T-helper 1 cell (primary cell): ENCODE measurements around the gene IFT122.

Source experiments
- DNase-seq, 5 donors: peaks; one replicate each; pipeline ENCODE4 v3.0.0-alpha.2; 2012 to 2020

Gene IFT122

DNA sequence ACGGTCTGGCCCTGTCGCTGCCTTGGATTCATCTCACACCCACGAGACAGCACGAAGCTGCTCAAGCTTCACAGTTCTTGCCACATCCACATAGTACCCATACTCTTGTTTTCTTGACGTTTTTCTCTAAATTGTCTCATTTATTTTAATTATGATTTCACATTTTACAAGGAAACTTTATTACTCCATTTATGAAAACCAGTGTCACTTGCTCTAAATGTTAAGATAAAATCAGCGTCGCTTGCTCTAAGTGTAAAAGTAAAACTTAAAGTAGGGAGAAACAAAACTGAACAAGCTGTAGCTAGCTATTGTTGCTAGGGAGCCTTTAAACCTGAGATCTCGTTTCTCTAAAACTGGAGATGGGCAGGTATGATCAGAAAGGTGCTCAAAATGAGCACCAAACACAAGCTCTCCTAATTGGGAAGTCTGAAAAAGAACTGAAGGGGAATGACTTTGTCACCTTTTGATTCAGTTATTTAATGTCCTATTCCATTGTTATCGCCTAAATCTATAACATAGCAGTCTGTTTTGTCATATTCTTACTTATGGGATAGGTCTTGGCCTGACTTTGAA, 680 bp downstream of the IFT122 start:
- DNase-seq: no peak

DNA sequence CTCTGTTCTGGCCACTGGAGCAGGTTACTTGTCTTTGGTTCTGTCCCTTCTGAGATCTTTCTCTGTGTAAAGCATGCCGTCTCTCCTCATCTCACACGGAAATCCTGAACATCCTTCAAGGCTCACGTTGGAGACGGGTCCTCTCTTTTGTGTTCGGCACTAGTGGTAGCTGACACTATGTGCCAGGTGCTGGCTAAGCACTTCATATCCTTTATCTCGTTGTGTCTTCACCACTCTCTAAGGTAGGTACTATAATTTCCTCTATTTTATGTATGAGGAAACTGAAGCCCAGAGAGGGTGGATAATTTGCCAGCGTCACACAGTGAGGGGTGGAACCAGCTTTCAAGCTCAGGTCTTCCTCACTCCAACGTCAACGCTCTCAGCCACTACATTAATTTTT, 1.2 kb downstream of the IFT122 start:
- DNase-seq: peak in 1 of 5 donors; percentile 28

DNA sequence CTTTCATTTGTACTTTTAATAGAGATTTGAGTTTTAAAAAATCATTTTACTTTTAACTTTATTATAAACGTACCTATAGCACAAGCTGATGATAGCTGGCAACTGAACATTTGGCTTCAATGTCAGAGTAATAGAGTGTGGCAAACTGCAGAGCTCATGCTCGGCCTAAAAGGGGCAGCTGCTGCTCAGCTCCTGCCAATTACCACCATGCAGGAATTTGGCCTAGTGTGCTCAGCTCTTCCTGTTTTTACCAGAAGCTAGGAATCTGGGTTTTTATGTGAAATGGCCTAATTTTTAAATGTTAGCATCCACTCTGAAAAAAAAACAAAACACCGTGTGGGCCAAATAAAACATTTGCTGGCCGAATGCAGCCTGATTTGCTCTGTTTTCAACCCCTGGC, 1.8 kb downstream of the IFT122 start:
- DNase-seq: no peak

DNA sequence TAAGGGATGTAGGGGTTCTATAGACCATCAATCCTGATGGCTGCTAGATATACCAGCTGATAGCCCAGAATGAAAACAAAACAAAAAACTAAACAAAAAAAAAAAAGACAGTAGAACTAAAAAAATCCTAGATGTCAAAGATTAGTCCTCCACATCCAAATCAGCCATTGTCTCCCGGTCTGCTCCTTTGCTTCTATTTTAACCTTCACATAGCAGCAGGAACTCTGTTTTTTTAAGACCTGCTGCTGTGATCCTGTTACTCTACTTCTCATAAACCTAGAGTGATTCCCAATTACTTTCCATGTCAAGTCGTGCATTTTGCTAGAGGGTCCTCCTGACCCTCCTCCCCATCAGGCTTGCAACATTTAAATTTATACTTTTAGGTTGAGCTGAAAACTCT, 2.5 kb downstream of the IFT122 start:
- no peak for DNase-seq

DNA sequence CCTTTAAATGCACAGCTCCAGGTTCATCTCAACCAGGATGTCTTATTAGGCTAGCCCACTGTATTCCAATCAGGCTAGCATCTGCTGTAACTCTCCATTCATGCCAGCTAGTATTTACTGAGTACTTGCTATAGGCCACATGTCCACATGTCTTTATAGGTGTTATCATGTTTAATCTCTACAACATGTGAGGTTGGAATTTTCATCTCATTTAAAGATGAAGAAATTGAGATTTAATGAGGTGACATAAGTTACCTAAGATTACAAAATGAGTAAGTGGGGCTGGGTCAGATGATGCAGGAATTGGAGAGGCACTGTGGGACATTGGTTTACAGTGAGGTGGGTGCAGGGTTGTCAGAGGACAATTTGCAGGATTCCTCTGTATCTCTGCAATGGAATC, 2.9 kb downstream of the IFT122 start:
- no peak for DNase-seq

DNA sequence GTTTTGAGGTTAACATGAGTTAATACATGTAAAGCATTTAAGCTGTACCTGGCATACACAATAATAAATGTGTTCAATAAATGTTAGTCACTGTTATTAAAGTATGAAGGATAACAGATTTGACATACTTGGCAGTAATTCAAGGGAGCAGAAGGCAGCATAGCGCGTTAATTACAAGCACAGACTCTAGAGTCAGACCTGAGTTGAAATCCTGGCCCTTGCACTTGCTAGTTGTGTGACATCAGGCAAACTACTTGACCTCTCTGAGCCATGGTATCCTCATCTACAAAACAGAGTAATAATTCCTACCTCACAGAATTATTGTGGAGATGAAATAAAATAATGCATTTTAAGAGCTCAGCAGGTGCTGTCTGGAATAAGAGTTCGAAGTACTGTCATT, 5.4 kb downstream of the IFT122 start:
- no peak for DNase-seq

DNA sequence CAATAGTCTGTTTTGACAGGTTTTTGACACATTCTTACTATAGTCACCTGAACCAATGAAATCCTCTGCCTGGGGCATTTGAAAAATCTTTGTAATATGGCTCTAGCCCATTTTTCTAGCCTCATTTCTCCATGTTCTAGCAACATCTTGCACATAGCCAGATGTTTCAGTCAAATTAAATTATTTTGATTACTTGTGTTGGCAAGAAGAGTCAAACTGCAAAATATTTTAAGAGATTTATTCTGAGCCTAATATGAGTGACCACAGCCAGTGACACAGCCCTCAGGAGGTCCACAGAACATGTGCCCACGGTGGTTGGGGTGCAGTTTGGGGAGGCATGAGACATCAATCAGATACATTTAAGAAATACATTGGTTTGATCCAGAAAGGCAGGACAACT, 6.9 kb downstream of the IFT122 start:
- no peak for DNase-seq

DNA sequence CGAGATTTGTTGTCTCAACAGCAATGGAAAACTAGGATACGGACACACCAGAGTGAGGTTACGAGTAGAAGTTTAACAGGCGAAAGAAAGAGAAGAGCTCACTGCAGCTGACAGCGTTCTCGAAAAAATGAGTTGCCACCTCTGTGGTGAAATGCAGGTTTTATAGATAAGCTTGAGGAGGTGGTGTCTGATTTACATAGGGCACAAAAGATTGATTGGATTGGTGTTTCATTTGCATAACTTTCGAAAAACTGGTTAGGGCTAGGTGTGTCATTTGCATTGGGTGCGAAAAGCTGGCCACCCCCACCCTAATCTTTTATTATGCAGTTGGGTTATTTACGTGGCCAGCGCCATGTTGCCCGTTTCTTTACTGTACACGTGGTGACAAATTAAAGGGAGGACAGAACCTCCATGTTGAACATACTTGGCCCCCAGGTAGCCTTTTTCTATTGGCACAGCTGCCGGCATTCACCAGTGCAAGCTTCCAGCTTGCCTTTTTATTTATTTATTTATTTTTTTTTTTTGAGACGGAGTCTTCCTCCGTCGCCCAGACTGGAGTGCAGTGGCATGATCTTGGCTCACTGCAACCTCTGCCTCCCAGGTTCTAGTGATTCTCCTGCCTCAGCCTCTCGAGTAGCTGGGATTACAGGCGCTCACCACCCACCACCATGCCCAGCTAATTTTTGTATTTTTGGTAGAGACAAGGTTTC, 8.3 kb downstream of the IFT122 start:
- DNase-seq: no peak

DNA sequence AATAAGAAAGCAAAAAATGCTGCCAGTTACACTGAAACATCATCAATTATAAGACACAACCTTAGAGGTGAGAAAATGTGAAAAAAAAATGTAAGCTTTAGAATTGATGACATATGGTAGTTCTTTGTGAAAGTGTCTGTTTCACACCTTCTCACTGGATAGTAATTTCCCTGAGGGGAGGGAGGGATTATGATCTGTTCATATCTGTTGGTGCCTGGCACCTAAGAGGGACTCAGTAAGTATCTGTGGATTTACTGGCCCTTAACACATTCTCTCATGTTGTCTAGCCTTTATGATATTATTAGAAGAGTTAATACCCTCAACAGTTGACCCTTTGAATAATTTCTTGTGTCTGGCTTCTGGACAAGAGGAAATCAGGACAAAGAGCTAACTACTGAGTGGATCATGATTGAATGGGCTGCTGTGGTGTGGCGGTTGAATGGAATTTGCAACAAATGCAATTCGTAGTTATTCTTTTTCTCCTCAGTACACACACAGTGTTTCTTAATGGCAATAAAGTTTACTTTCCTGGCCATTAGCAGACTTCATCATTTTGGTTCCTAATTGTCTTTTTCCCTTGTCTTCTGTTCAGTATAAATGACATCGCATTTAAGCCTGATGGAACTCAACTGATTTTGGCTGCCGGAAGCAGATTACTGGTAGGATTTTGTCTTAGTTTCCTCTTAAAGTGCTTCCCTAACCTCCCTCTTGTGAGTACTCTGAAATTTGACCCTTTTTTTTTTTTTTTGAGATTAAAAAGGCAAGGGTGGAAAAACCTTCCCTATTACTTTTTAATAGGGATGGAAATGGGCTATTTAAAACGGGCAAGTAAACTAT, 9.5 kb downstream of the IFT122 start:
- no peak for DNase-seq

DNA sequence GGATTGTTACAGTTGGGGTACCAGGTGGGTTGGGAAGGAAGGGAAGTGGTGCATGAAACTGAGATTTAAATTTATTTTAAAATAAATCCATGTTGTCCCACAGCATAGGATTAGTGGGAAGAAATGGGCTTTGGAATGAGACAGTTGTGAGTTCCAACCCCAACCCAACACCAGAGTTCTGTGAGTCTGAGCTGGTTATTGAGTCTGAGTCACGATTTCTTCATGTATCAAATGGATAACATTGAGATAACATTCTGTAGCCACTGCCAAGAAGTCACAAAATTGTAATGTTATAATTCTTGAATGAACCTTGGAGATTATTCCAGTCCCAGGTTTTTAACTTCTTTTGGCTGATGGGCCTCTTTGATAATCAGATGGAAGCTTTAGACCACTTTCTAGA, 13.7 kb downstream of the IFT122 start:
- no peak for DNase-seq

DNA sequence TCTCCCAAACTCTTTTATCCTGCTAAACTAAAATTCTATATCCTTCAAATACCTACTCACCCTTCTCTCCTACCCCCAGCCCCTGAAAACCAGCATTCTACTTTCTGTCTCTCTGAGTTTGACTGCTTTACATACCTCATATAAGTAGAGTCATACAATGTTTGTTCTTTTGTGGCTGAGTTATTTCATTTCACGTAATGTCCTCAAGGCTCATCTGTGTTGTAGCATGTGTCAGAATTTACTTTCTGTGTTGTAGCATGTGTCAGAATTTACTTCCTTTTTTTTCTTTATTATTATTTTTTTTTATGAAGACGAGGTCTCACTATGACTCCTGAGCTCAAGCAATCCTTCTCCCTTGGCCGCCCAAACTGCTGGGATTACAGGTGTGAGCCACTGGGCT, 20.1 kb downstream of the IFT122 start:
- no peak for DNase-seq

DNA sequence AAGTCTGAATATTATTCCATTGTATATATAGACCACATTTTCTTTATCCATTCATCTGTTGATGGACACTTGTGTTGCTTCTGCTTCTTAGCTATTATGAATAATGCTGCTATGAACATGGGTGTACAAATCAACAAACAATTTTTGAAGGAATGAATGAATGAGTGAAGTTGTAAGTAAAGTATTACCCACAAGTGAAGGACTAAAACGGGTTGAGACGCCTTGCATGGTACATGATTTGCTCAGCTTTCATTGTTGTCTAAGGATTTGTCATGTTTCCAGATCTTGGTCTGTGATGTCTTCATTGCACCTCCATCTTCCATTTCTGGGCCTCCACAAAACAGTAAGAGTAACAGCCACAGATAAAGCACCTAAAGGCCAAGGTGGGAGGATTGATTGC, 20.5 kb downstream of the IFT122 start:
- no peak for DNase-seq

DNA sequence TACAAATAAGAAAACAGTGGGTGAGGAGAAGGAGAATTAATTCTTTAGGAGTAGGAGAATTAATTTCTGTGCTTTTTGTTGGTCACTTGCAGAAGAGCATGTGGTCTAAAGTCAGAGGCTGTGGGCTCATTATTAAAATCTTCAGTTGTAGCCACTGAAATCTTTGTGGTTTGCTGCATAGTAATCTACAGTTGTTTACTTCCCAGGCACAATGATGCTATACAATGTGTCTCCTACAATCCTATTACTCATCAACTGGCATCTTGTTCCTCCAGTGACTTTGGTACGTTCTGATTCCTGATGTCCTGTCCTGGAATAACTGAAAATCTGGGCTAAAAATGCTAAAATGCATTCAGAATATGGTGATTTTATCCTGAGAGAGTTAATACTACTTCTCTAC, 21.0 kb downstream of the IFT122 start:
- no peak for DNase-seq

DNA sequence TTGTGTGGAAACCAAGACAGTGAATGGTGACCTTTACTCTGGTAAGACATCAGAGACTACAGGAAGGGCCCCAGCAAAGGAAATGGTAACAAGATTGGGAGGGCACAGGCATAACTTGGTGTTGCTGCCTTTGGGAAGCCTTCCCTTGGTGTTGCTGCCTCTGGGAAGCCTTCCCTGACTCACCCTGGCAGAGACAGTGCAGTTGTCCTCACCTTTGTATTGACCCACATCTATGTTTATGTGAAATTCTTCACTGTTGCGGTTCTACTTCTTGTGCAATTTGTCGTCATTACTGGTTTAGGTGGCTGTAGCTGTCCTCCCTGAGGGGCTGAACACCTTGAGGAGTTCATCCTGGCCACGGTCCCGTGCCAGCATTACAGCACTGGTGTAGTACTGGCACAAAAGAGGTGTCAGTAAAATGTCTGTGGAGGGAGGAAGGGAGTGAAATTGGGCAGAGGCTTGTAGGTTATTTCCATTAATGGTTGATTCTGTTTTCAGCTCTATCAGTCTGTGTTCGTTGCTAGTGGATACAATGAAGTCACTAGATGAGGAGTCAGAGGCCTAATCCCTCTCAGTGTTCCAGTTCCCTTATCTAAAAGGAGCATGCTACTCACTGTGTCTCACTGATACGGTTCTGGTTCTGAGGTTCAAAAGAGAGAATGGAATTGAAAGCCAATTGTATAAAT, 21.6 kb downstream of the IFT122 start:
- no peak for DNase-seq

DNA sequence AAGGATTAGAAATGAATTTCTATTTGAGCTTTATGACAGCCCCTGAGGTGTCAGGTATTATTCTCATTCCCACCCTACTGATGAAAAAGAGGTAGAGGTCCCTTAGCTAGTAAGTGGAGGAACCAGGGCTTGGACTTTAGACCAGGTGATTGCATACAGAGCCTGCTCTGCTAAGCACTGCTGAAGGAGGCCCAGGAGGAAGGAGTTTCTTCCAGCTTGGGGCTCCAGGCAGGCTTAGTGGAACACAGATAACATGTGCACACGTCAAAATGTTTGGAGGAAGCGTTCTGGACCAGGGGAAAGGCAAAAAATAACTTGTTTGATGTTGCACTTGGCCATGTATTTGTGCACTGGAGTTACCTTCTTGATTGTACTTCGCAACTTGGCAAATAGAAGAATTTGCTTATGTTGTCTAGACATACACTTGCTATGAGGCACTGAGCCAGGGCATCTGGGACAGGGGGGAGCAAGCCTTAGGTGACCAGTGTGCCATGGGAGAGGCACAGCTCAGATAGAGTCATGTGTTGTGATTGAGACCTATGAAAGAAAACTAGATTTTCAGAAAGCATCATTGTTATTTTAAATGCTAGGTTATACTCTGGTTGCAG, 22.4 kb downstream of the IFT122 start:
- DNase-seq: no peak

DNA sequence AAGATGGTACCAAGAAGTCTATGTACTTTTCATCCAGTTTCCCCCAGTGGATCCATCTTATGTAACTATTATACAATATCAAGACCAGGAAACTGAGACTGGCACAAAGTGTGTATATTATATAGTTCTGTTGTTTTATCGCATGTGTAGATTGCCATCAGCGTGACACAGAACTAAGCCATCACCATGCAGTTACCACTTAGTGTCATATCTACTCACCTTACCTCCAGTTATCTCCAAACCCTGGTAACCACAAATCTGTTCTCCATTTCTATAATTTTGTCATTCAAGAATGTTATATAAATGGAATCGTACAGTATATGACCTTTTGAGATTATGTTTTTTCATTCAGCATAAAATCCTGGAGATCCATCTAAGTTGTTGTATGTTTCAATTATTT, 23.1 kb downstream of the IFT122 start:
- DNase-seq: no peak

DNA sequence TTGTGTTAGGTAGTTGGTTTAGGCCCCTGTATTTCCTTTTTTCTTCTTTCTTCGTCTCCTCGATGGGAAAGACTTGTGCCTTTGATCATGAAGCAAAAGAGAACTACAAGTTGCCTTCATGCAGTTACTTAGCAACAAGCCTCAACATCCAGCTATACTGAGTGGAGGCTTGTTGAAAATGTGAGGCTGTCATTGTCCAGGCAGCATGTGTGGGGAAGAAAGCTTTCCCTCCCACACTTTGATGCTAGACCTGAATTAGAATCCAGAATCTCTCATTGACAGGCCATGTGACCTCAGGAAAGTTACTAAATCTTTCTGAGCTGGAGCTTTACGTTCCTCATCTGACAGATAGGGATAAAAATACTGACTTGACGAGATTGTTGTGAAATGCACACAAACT, 23.7 kb downstream of the IFT122 start:
- DNase-seq: no peak

DNA sequence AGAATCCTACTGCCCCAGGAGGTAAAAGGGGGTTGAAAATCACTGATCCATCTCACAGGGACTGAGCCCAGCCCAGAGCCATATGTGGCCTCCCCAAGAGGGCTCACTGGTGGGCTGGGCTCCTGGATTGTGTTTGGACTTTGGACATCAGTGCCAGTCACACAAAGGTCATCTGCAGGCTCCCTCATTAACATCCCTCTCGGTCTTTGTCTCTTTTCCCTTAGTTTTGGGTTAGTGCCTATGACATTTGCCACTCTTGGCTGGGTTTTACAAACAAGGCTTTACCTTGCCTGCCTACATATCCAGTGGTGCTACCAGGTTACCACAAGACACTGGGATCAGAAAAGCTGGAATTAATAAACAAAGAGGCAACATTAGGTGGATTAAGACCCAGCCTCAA, 27.9 kb downstream of the IFT122 start:
- no peak for DNase-seq

DNA sequence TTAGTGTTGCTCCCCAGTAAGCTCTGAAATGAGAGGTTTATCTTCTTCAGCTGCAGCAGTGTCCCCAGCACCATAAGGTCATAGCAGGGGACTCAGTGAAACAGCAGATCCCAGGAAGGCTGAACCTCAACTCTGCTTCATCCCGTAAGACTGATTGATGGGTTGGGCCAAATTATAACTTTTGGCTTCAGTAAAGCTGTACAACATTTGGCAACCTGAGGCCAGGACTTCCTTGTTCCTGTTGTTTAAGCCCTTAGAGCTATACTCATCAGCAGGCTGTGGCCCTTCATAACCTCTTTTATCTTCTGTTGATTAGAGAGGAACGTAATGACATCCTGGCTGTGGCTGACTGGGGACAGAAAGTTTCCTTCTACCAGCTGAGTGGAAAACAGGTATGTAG, 29.0 kb downstream of the IFT122 start:
- no peak for DNase-seq

DNA sequence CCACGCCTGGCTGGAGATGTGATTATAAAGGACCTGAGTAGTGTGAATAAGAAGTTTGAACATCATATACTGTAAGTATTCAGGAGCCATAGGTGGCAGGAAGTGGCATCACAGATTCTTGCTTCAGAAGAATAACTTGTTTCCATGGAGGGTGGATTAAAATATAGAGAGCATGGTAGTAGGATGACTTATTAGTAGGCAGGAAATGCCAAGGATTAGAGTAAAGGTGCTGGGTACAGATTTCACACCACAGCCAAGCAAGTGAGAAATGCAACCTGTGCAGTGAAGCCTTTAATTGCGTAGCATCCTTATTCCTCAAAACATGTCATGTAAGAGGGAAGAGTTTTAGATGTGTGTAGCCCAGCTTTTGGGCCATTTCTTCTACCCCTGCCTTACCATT, 30.8 kb downstream of the IFT122 start:
- no peak for DNase-seq

DNA sequence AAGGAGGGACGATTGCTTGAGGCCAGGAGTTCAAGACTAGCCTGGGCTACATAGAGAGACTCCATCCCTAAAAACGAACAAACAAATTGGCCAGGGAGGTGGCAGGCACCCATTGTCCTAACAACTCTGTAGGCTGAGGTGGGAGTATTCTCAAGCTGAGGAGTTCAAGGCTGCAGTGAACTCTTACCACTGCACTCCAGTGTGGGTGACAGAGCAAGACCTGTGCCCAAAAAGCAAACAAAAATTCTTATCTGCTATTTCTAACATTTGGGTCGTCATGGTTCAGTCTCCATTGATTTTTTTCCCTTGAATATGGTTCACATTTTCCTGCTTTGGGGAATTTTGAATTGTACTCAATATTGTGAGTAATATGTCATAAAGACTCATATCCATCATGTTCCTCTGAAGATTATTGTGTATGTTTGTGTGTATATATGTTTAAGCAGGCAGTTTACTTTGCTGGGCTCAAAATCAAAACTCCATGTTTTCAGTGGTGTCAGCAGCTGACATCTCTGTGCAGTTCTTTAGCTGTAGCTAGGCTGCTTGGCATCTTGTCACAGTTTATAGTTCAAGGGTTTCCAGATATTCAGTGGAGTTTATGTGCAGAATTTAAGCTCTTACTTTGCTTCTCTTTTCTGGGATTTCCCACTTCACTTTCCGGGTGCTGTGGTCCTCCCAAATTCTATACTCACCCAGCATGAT, 33.2 kb downstream of the IFT122 start:
- no peak for DNase-seq

DNA sequence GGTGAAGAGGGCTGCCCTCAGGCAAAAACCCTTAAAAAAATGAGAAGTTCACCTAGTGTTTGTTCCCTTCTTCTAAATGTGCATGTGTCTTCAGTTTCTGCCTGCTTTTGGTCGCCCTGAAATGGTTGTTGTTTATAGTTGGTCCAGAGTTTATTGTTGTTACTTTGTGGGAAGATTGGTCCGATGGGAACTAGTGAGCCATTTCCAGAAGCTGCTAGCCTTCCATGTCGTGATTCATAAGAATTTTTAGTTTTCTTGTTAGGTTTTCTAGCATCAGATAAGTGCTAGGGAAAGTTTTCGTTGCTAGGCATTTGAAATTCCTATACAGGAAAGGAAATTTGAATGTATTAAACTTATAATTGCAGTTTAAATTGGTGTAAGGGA, 33.7 kb downstream of the IFT122 start:
- no peak for DNase-seq
